NCI-H2029 treated with DMSO at 0.1 percent for 48 hours (cell line): Measurements from ENCODE around the gene OTUD6A.

Experiments used
- DNase-seq: peaks from one replicate; lab custom pipeline; 2025; lab: John Stamatoyannopoulos, UW

The OTUD6A gene

GRCh38 chrX:70062076-70062475 lies at the start of gene OTUD6A:
OTUD6A (plus strand) TSS chrX:70062457; CDS start chrX:70062525, 68 bp downstream.
- no peak for DNase-seq

- DNase-seq = no peak
Observed at GRCh38 chrX:70012756-70013155, 49.5 kb upstream of the OTUD6A start.

GRCh38 chrX:70013466-70014381 lies 48.5 kb upstream of the OTUD6A start:
- DNase-seq = no peak

GRCh38 chrX:70016513-70016912 lies 45.7 kb upstream of the OTUD6A start:
- no peak for DNase-seq

- DNase-seq = no peak
Observed at GRCh38 chrX:70022616-70023015, 39.6 kb upstream of the OTUD6A start.

- DNase-seq = no peak
Observed at GRCh38 chrX:70025464-70025863, 36.8 kb upstream of the OTUD6A start.

GRCh38 chrX:70026112-70026850 lies 36.0 kb upstream of the OTUD6A start:
- DNase-seq = no peak

GRCh38 chrX:70026851-70027200 lies 35.4 kb upstream of the OTUD6A start:
- no peak for DNase-seq

- no peak for DNase-seq
Observed at GRCh38 chrX:70029863-70030262, 32.4 kb upstream of the OTUD6A start.

- DNase-seq = peak; percentile 6
Observed at GRCh38 chrX:70030301-70030767, 31.9 kb upstream of the OTUD6A start.

- no peak for DNase-seq
Observed at GRCh38 chrX:70032792-70033191, 29.5 kb upstream of the OTUD6A start.

GRCh38 chrX:70033348-70034051 lies 28.8 kb upstream of the OTUD6A start:
- no peak for DNase-seq

- no peak for DNase-seq
Observed at GRCh38 chrX:70034646-70035045, 27.6 kb upstream of the OTUD6A start.

- no peak for DNase-seq
Observed at GRCh38 chrX:70038515-70038914, 23.7 kb upstream of the OTUD6A start.

- DNase-seq = no peak
Observed at GRCh38 chrX:70038951-70039350, 23.3 kb upstream of the OTUD6A start.

- DNase-seq = no peak
Observed at GRCh38 chrX:70039758-70040157, 22.5 kb upstream of the OTUD6A start.

GRCh38 chrX:70041993-70042392 lies 20.3 kb upstream of the OTUD6A start:
- no peak for DNase-seq

- no peak for DNase-seq
Observed at GRCh38 chrX:70042399-70043371, 19.6 kb upstream of the OTUD6A start.

- no peak for DNase-seq
Observed at GRCh38 chrX:70043685-70044084, 18.6 kb upstream of the OTUD6A start.

- no peak for DNase-seq
Observed at GRCh38 chrX:70044541-70045245, 17.6 kb upstream of the OTUD6A start.

- no peak for DNase-seq
Observed at GRCh38 chrX:70046978-70047377, 15.3 kb upstream of the OTUD6A start.
